ENCODE measurements around the gene SH2B2.
"Not testable (repeated sequence)": the region's sequence is repeated elsewhere in the genome, so short reads cannot be mapped to it uniquely, and the experiment has no call there.

The SH2B2 gene

GRCh38 chr7:102337002-102337401 is 50.3 kb downstream of the SH2B2 start:
- DNase-seq (ENCODE audit: low spot score) = not testable (repeated sequence)

GRCh38 chr7:102337420-102337819 is 50.8 kb downstream of the SH2B2 start:
- DNase-seq (ENCODE audit: low spot score) = not testable (repeated sequence)

GRCh38 chr7:102340599-102341368 is 54.1 kb downstream of the SH2B2 start:
- not testable (repeated sequence) for DNase-seq (ENCODE audit: low spot score)

GRCh38 chr7:102346983-102347382 is 60.3 kb downstream of the SH2B2 start:
- DNase-seq (ENCODE audit: low spot score) = not testable (repeated sequence)

- DNase-seq (ENCODE audit: low spot score) = not testable (repeated sequence)
Observed at GRCh38 chr7:102356344-102356743, 69.7 kb downstream of the SH2B2 start, which contains the start of gene SPDYE6. SPDYE6 (minus strand) TSS chr7:102356444; CDS start chr7:102356023, 421 bp downstream.

- DNase-seq (ENCODE audit: low spot score) = peak; percentile 97
Observed at GRCh38 chr7:102363549-102364393, 77.1 kb downstream of the SH2B2 start.

GRCh38 chr7:102364394-102364886 is 77.8 kb downstream of the SH2B2 start:
- DNase-seq (ENCODE audit: low spot score) = not testable (repeated sequence)

GRCh38 chr7:102365390-102365789 is 78.7 kb downstream of the SH2B2 start:
- DNase-seq (ENCODE audit: low spot score) = not testable (repeated sequence)

- DNase-seq (ENCODE audit: low spot score) = not testable (repeated sequence)
Observed at GRCh38 chr7:102370038-102370437, 83.4 kb downstream of the SH2B2 start.

All from CD4-positive, alpha-beta T cell treated with Interleukin-15 for 4 hours (primary cell).